ENCODE measurements around the gene GBP7. TPM values are rescaled to one million over a fixed set of nuclear protein-coding genes. Genes with fewer than 3 reads are reported as not detected.

The GBP7 gene
- total RNA-seq, 1 donor from 2014 or later, result not detected

GRCh38 chr1:89151047-89151446 is 24.8 kb downstream of the GBP7 start:
- DNase-seq, result no peak
- Mint-ChIP-seq H3K36me3 (ENCODE audit: unreplicated experiment) (no peaks in the 10 kb centered on the region), H3K9me3 (ENCODE audit: unreplicated experiment) (peaks cover 2% of the 10 kb centered on the region), H3K4me1 (ENCODE audit: low read depth, unreplicated experiment) (peaks cover 9% of the 10 kb centered on the region), H3K27ac (ENCODE audit: unreplicated experiment) (no peak overlapping the region), H3K4me3 (ENCODE audit: unreplicated experiment) (no peak overlapping the region), H3K27me3 (ENCODE audit: unreplicated experiment) (peaks cover 2% of the 10 kb centered on the region)
- TF ChIP-seq CTCF (IDR thresholded peaks at IDR 0.05; ENCODE audit: partially characterized antibody, unreplicated experiment), result no peak

DNA sequence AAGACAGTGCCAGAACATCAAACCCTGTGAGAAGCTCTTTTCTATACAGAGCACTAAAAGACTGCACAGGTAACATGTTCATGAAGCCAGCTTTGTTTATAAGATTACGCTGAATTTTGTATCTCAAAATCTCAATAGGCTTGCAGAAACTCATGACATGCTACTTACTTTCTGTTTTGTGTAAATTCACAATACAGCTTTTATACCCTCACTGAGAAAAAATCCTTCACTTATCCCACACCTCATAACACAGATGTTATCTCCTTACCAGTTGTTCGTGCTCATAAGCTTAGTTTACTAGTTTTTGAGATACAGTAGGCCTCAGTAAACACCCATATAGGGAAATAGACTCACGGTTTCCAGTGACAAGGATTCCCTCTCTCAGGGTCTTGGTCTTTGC is 25.8 kb downstream of the GBP7 start:
- Mint-ChIP-seq H3K4me1 (ENCODE audit: low read depth, unreplicated experiment) (peaks cover 9% of the 10 kb centered on the region), H3K27ac (ENCODE audit: unreplicated experiment) (no peak overlapping the region), H3K27me3 (ENCODE audit: unreplicated experiment) (peaks cover 2% of the 10 kb centered on the region), H3K36me3 (ENCODE audit: unreplicated experiment) (no peaks in the 10 kb centered on the region), H3K9me3 (ENCODE audit: unreplicated experiment) (peaks cover 2% of the 10 kb centered on the region), H3K4me3 (ENCODE audit: unreplicated experiment) (no peak overlapping the region)
- no peak for DNase-seq
- TF ChIP-seq CTCF (IDR thresholded peaks at IDR 0.05; ENCODE audit: partially characterized antibody, unreplicated experiment), result no peak

DNA sequence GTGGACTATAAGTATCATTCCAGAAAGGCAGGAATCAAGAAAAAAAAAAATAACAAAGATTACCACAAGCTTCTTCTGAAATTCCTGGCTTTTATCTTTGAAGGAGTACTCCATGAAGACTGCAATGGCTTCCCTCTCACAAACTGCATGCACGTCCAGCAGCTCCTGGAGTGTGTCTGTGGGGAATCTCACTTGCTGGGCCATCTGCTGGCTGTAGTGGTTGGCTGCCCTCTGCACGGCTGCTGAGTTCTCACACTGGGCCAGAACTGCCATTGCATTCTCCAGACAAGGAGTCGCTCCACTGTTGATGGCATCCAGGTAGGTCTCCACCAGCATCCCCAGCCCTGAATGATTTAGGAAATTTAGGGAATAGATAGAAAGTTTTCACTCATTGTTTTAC is 26.6 kb downstream of the GBP7 start:
- H3K27ac Mint-ChIP-seq (ENCODE audit: unreplicated experiment), result peak overlapping the region; percentile 53
- peak; percentile 59 for DNase-seq

GRCh38 chr1:89147678-89148658 is 27.8 kb downstream of the GBP7 start:
- peaks cover 3% of the 10 kb centered on the region for H3K27me3 Mint-ChIP-seq (ENCODE audit: unreplicated experiment)
- TF ChIP-seq CTCF (IDR thresholded peaks at IDR 0.05; ENCODE audit: partially characterized antibody, unreplicated experiment), result no peak
- no peak overlapping the region for H3K27ac Mint-ChIP-seq (ENCODE audit: unreplicated experiment)
- H3K9me3 Mint-ChIP-seq (ENCODE audit: unreplicated experiment), result no peaks in the 10 kb centered on the region
- H3K4me1 Mint-ChIP-seq (ENCODE audit: low read depth, unreplicated experiment), result peaks cover 9% of the 10 kb centered on the region
- no peak overlapping the region for H3K4me3 Mint-ChIP-seq (ENCODE audit: unreplicated experiment)
- H3K36me3 Mint-ChIP-seq (ENCODE audit: unreplicated experiment), result no peaks in the 10 kb centered on the region
- no peak for DNase-seq

More for the DNA sequence above, 26.6 kb downstream of the GBP7 start:
- H3K27me3 Mint-ChIP-seq (ENCODE audit: unreplicated experiment), result peaks cover 2% of the 10 kb centered on the region
- no peaks in the 10 kb centered on the region for H3K36me3 Mint-ChIP-seq (ENCODE audit: unreplicated experiment)
- no peak for TF ChIP-seq CTCF (IDR thresholded peaks at IDR 0.05; ENCODE audit: partially characterized antibody, unreplicated experiment)
- no peak overlapping the region for H3K4me3 Mint-ChIP-seq (ENCODE audit: unreplicated experiment)
- peaks cover 9% of the 10 kb centered on the region for H3K4me1 Mint-ChIP-seq (ENCODE audit: low read depth, unreplicated experiment)
- H3K9me3 Mint-ChIP-seq (ENCODE audit: unreplicated experiment), result peaks cover 2% of the 10 kb centered on the region

GRCh38 chr1:89146721-89147120 is 29.1 kb downstream of the GBP7 start:
- Mint-ChIP-seq H3K27ac (ENCODE audit: unreplicated experiment) (no peak overlapping the region), H3K4me1 (ENCODE audit: low read depth, unreplicated experiment) (peaks cover 9% of the 10 kb centered on the region), H3K4me3 (ENCODE audit: unreplicated experiment) (no peak overlapping the region), H3K9me3 (ENCODE audit: unreplicated experiment) (no peaks in the 10 kb centered on the region), H3K27me3 (ENCODE audit: unreplicated experiment) (peaks cover 3% of the 10 kb centered on the region), H3K36me3 (ENCODE audit: unreplicated experiment) (no peaks in the 10 kb centered on the region)
- DNase-seq, result no peak
- TF ChIP-seq CTCF (IDR thresholded peaks at IDR 0.05; ENCODE audit: partially characterized antibody, unreplicated experiment), result no peak
